ENCODE measurements around the gene CLCC1. TPM values are rescaled to one million over a fixed set of nuclear protein-coding genes. Genes with fewer than 3 reads are reported as not detected.

CLCC1 gene
- total RNA-seq, 1 experiment from 2014 or later: 14.3 TPM

- ATAC-seq (no peak), DNase-seq (ENCODE audit: low read depth, low spot score) (no peak)
- H2AFZ ChIP-seq (ENCODE audit: low read depth, low read length, poor library complexity, severe bottlenecking): no peak overlapping the region
- H3K27me3 ChIP-seq (ENCODE audit: insufficient read depth, low read length): no peaks in the 10 kb centered on the region
- no peak overlapping the region for H3K4me3 ChIP-seq (replicated peaks in 1 of 2; ENCODE audit: low read depth in 1 of 2, low read length in 2 of 2)
- no peak overlapping the region for H3K9ac ChIP-seq (ENCODE audit: low read length)
- no peaks in the 10 kb centered on the region for H3K9me3 ChIP-seq (ENCODE audit: control insufficient read depth in 1 of 2, insufficient read depth in 1 of 2, low read depth in 1 of 2, low read length in 2 of 2)
- no peaks in the 10 kb centered on the region; a peak in 2 of 4 replicates for H3K36me3 ChIP-seq (ENCODE audit: control insufficient read depth in 1 of 2, insufficient read depth in 2 of 2, low read length in 2 of 2)
- RAD21 ChIA-PET (ENCODE audit: low non-redundant PET in 1 of 2, low total read pairs in 2 of 2, uncharacterized antibody in 2 of 2, unreplicated experiment in 2 of 2): no interaction called here
- no peak overlapping the region for H3K4me2 ChIP-seq (ENCODE audit: low read length)
- H3K9me2 ChIP-seq (ENCODE audit: insufficient read depth): no peaks in the 10 kb centered on the region
- H3K27ac ChIP-seq (ENCODE audit: low read depth, low read length): no peak overlapping the region
- no TSS peak for BruUV-seq (replicated peaks)
- TF ChIP-seq CTCF (IDR thresholded peaks at IDR 0.05 in 2 of 3, conservative IDR thresholded peaks at IDR 0.05 in 1 of 3; ENCODE audit: borderline replicate concordance in 1 of 3, insufficient read depth in 1 of 3, low read depth in 2 of 3, low read length in 2 of 3) (no peak), ZNF274 (IDR thresholded peaks at IDR 0.05; ENCODE audit: low read depth, low read length) (no peak), CBX3 (IDR thresholded peaks at IDR 0.05; ENCODE audit: low read depth) (no peak)
- peaks cover 4 to 16% of the 10 kb centered on the region in 2 experiments; a peak in 3 of 4 replicates for H3K4me1 ChIP-seq (ENCODE audit: control insufficient read depth in 1 of 2, insufficient read depth in 2 of 2, low read length in 2 of 2)
- POLR2A ChIA-PET: interaction anchor here (1.2 kb wide), 1 partner anchor 81 kb away, joined by 4 read pairs; the partner anchor contains the start of gene WDR47
- CTCF ChIA-PET: no interaction called here
- H4K20me1 ChIP-seq (ENCODE audit: insufficient read depth): no peaks in the 10 kb centered on the region
- H3K79me2 ChIP-seq (ENCODE audit: insufficient read depth, low read length): peaks cover 52% of the 10 kb centered on the region
- intact Hi-C loops (cut with micrococcal nuclease): loop anchor here (5.0 kb wide), 1 partner anchor 151 kb away; the partner anchor contains the start of gene ELAPOR1
Observed at GRCh38 chr1:108961198-108961597, 2.1 kb downstream of the CLCC1 start.

GRCh38 chr1:108960719-108961118, 2.6 kb downstream of the CLCC1 start:
- Histone ChIP-seq H4K20me1 (ENCODE audit: insufficient read depth) (no peaks in the 10 kb centered on the region), H3K9me3 (ENCODE audit: control insufficient read depth in 1 of 2, insufficient read depth in 1 of 2, low read depth in 1 of 2, low read length in 2 of 2) (no peaks in the 10 kb centered on the region), H2AFZ (ENCODE audit: low read depth, low read length, poor library complexity, severe bottlenecking) (no peak overlapping the region), H3K36me3 (ENCODE audit: control insufficient read depth in 1 of 2, insufficient read depth in 2 of 2, low read length in 2 of 2) (no peaks in the 10 kb centered on the region; a peak in 2 of 4 replicates), H3K4me2 (ENCODE audit: low read length) (no peak overlapping the region), H3K27ac (ENCODE audit: low read depth, low read length) (no peak overlapping the region), H3K9me2 (ENCODE audit: insufficient read depth) (no peaks in the 10 kb centered on the region), H3K4me3 (replicated peaks in 1 of 2; ENCODE audit: low read depth in 1 of 2, low read length in 2 of 2) (no peak overlapping the region), H3K79me2 (ENCODE audit: insufficient read depth, low read length) (peaks cover 57% of the 10 kb centered on the region), H3K27me3 (ENCODE audit: insufficient read depth, low read length) (no peaks in the 10 kb centered on the region), H3K4me1 (ENCODE audit: control insufficient read depth in 1 of 2, insufficient read depth in 2 of 2, low read length in 2 of 2) (peaks cover 4 to 16% of the 10 kb centered on the region in 2 experiments; a peak in 3 of 4 replicates), H3K9ac (ENCODE audit: low read length) (no peak overlapping the region)
- ATAC-seq (no peak), DNase-seq (ENCODE audit: low read depth, low spot score) (no peak)
- POLR2A ChIA-PET: interaction anchor here (1.2 kb wide), 1 partner anchor 81 kb away, joined by 4 read pairs; the partner anchor contains the start of gene WDR47
- no peak for TF ChIP-seq SIN3A (IDR thresholded peaks at IDR 0.05; ENCODE audit: low read depth)
- TF ChIP-seq ZFX (IDR thresholded peaks at IDR 0.05): no peak
- TF ChIP-seq ZNF274 (IDR thresholded peaks at IDR 0.05; ENCODE audit: low read depth, low read length): no peak
- TF ChIP-seq CEBPB (IDR thresholded peaks at IDR 0.05; ENCODE audit: low read depth): no peak
- no peak for TF ChIP-seq EZH2 (IDR thresholded peaks at IDR 0.05)
- TF ChIP-seq TCF7L2 (IDR thresholded peaks at IDR 0.05; ENCODE audit: borderline replicate concordance, extremely low read depth, insufficient read depth, insufficient read length): no peak
- no peak for TF ChIP-seq ATF3 (IDR thresholded peaks at IDR 0.05)
- no peak for TF ChIP-seq YY1 (IDR thresholded peaks at IDR 0.05; ENCODE audit: extremely low read depth, insufficient replicate concordance, low read depth, low read length)
- no peak for TF ChIP-seq SRF (IDR thresholded peaks at IDR 0.05; ENCODE audit: low read depth)
- intact Hi-C loops (cut with micrococcal nuclease): loop anchor here (5.0 kb wide), 1 partner anchor 152 kb away; the partner anchor contains the start of gene ELAPOR1
- CTCF ChIA-PET: no interaction called here
- RAD21 ChIA-PET (ENCODE audit: low non-redundant PET in 1 of 2, low total read pairs in 2 of 2, uncharacterized antibody in 2 of 2, unreplicated experiment in 2 of 2): no interaction called here
- no TSS peak for BruUV-seq (replicated peaks)
